ENCODE measurements around the gene P3R3URF.

GRCh38 chr1:46191033-46191701, 14.9 kb upstream of the P3R3URF start:
- no peak for TF ChIP-seq CTCF (IDR thresholded peaks at IDR 0.05; ENCODE audit: insufficient read depth, low read length)
- TF ChIP-seq POLR2AphosphoS5 (IDR thresholded peaks at IDR 0.05; ENCODE audit: low read depth), result no peak
- TF ChIP-seq REST (IDR thresholded peaks at IDR 0.05; ENCODE audit: insufficient replicate concordance, low read depth), result no peak
- no peak for TF ChIP-seq GABPA (IDR thresholded peaks at IDR 0.05; ENCODE audit: low read depth)

Measured in HL-60 (cell line).